ENCODE data around the gene NLK. TPM values are rescaled to one million over a fixed set of nuclear protein-coding genes. Genes with fewer than 3 reads are reported as not detected.
"Not testable (repeated sequence)": the region's sequence is repeated elsewhere in the genome, so short reads cannot be mapped to it uniquely, and the experiment has no call there.

The NLK gene
- polyA plus RNA-seq, 1 donor from 2014 or later: 81.7 TPM

GRCh38 chr17:28074010-28074409, 31.5 kb downstream of the NLK start:
- H3K36me3 ChIP-seq (ENCODE audit: insufficient read depth, low read length): no peaks in the 10 kb centered on the region
- H3K79me2 ChIP-seq (replicated peaks; ENCODE audit: insufficient read depth, low read length): peaks cover 6% of the 10 kb centered on the region
- H4K20me1 ChIP-seq (ENCODE audit: insufficient read depth): no peaks in the 10 kb centered on the region
- H3K9me2 ChIP-seq (ENCODE audit: insufficient read depth, low read length): no peaks in the 10 kb centered on the region
- no peak overlapping the region for H2AFZ ChIP-seq (ENCODE audit: low read depth, low read length)
- no peak overlapping the region for H3K27ac ChIP-seq (ENCODE audit: low read length)
- TF ChIP-seq EP300 (conservative IDR thresholded peaks at IDR 0.05; ENCODE audit: poor library complexity, severe bottlenecking) (no peak), TAF1 (IDR thresholded peaks at IDR 0.05; ENCODE audit: low read depth) (no peak), SMC3 (conservative IDR thresholded peaks at IDR 0.05; ENCODE audit: poor library complexity) (no peak), CTCF (IDR thresholded peaks at IDR 0.05; ENCODE audit: poor library complexity, severe bottlenecking) (no peak), RAD21 (conservative IDR thresholded peaks at IDR 0.05) (no peak), EZH2 (IDR thresholded peaks at IDR 0.05; ENCODE audit: borderline replicate concordance, insufficient read depth, low read length, poor library complexity, severe bottlenecking) (no peak), POLR2AphosphoS5 (IDR thresholded peaks at IDR 0.05) (no peak), MXI1 (conservative IDR thresholded peaks at IDR 0.05; ENCODE audit: poor library complexity, severe bottlenecking) (no peak), REST (IDR thresholded peaks at IDR 0.05; ENCODE audit: borderline replicate concordance) (no peak)
- H3F3A ChIP-seq (ENCODE audit: insufficient read depth, low read length, poor library complexity, severe bottlenecking): no peaks in the 10 kb centered on the region
- H3K9ac ChIP-seq (ENCODE audit: low read length): no peak overlapping the region
- no peak overlapping the region for H3K4me3 ChIP-seq (ENCODE audit: low read length)
- H3K9me3 ChIP-seq (ENCODE audit: low read length): no peaks in the 10 kb centered on the region
- no peaks in the 10 kb centered on the region for H3K27me3 ChIP-seq (ENCODE audit: insufficient read depth, low read depth, low read length)
- H3K4me2 ChIP-seq (ENCODE audit: low read length): no peak overlapping the region

- no peaks in the 10 kb centered on the region for H3K9me2 ChIP-seq (ENCODE audit: insufficient read depth, low read length)
- H3K27me3 ChIP-seq (ENCODE audit: insufficient read depth, low read depth, low read length): no peaks in the 10 kb centered on the region
- no peaks in the 10 kb centered on the region for H3K9me3 ChIP-seq (ENCODE audit: low read length)
- H3K36me3 ChIP-seq (ENCODE audit: insufficient read depth, low read length): no peaks in the 10 kb centered on the region
- no peak overlapping the region for H3K4me2 ChIP-seq (ENCODE audit: low read length)
- no peak overlapping the region for H3K4me3 ChIP-seq (ENCODE audit: low read length)
- no peaks in the 10 kb centered on the region for H4K20me1 ChIP-seq (ENCODE audit: insufficient read depth)
- TF ChIP-seq EP300 (conservative IDR thresholded peaks at IDR 0.05; ENCODE audit: poor library complexity, severe bottlenecking) (no peak), EZH2 (IDR thresholded peaks at IDR 0.05; ENCODE audit: borderline replicate concordance, insufficient read depth, low read length, poor library complexity, severe bottlenecking) (no peak)
- no peak overlapping the region for H3K9ac ChIP-seq (ENCODE audit: low read length)
- no peak overlapping the region for H3K27ac ChIP-seq (ENCODE audit: low read length)
- peaks cover 12% of the 10 kb centered on the region for H3K79me2 ChIP-seq (replicated peaks; ENCODE audit: insufficient read depth, low read length)
- no peak overlapping the region for H2AFZ ChIP-seq (ENCODE audit: low read depth, low read length)
- no peaks in the 10 kb centered on the region for H3F3A ChIP-seq (ENCODE audit: insufficient read depth, low read length, poor library complexity, severe bottlenecking)
Measured at GRCh38 chr17:28076144-28076543, 33.7 kb downstream of the NLK start.

- peaks cover 19% of the 10 kb centered on the region for H3K79me2 ChIP-seq (replicated peaks; ENCODE audit: insufficient read depth, low read length)
- H4K20me1 ChIP-seq (ENCODE audit: insufficient read depth); H3K4me3 ChIP-seq (ENCODE audit: low read length); H3K4me2 ChIP-seq (ENCODE audit: low read length); H3K9ac ChIP-seq (ENCODE audit: low read length); H3K27ac ChIP-seq (ENCODE audit: low read length); H3K27me3 ChIP-seq (ENCODE audit: insufficient read depth, low read depth, low read length); H2AFZ ChIP-seq (ENCODE audit: low read depth, low read length); H3F3A ChIP-seq (ENCODE audit: insufficient read depth, low read length, poor library complexity, severe bottlenecking); H3K9me2 ChIP-seq (ENCODE audit: insufficient read depth, low read length); H3K36me3 ChIP-seq (ENCODE audit: insufficient read depth, low read length); H3K9me3 ChIP-seq (ENCODE audit: low read length): not testable (repeated sequence)
Measured at GRCh38 chr17:28077140-28077539, 34.7 kb downstream of the NLK start.

All from neural cell (in vitro differentiated cells).